Muscle of leg (tissue), 16 donors: ENCODE results near the gene ZFYVE21. TPM values are rescaled to one million over a fixed set of nuclear protein-coding genes. Genes with fewer than 3 reads are reported as not detected.

ENCODE experiments used
- DNase-seq: peaks from one replicate; pipeline ENCODE4 v3.0.0; 2013
- H3K27ac ChIP-seq: one replicate; pipeline ENCODE4 v1.5.1; 2013; ENCODE audit warnings: mild to moderate bottlenecking, low read length, control low read depth
- H3K27me3 ChIP-seq: one replicate; pipeline ENCODE4 v1.6.1; 2013; ENCODE audit warnings: low read length; ENCODE audit not compliant: control insufficient read depth, insufficient read depth
- H3K36me3 ChIP-seq: one replicate; pipeline ENCODE4 v1.6.1; 2013; ENCODE audit warnings: low read length; ENCODE audit not compliant: control insufficient read depth, insufficient read depth
- H3K4me1 ChIP-seq: one replicate; pipeline ENCODE4 v1.6.1; 2013; ENCODE audit warnings: low read length; ENCODE audit not compliant: control insufficient read depth, insufficient read depth
- H3K4me3 ChIP-seq: one replicate; pipeline ENCODE4 v1.5.1; 2013; ENCODE audit warnings: low read length, control low read depth
- H3K9me3 ChIP-seq: replicated peaks from 2 replicates; pipeline ENCODE4 v1.6.1; 2013; ENCODE audit warnings: low read depth, low read length; ENCODE audit not compliant: control insufficient read depth
- WGBS: methylation state at CpG from one replicate; pipeline ENCODE4 v1.1.5; 2013; ENCODE audit warnings: missing lambda C conversion rate; ENCODE audit not compliant: insufficient coverage; 5-methylcytosine and 5-hydroxymethylcytosine counted together
- long read RNA-seq, 11 donors: transcript quantifications; one replicate each; lab custom pipeline, GENCODE V29; 2026
- polyA plus RNA-seq, 8 donors: library from polyadenylated mRNA; unstranded; fragments of 120-200 nt; gene quantifications; one replicate each; pipeline versions ENCODE4 v1.2.1 to v1.2.3, GENCODE V29; 2013; ENCODE audit warnings: inconsistent platforms in 1 of 8, low replicate concordance in 1 of 8; ENCODE audit not compliant: insufficient read length in 8 of 8, insufficient read depth in 1 of 8
- total RNA-seq: library from RNA; stranded (reverse); fragments of 120-200 nt; gene quantifications from one replicate; pipeline ENCODE4 v1.2.4, GENCODE V29; 2013

ZFYVE21 gene
- total RNA-seq = 34.2 TPM
- polyA plus RNA-seq = 10 to 100 TPM; 33.6 to 46.4 (median 41.6) TPM
- long read RNA-seq, donor 1, transcript ZFYVE21-201 (8 exons, 1,521 nt) = minor isoform, 5 of 28 reads
- long read RNA-seq, donor 1, transcript ZFYVE21-202 (7 exons, 1,383 nt) = major isoform, 9 of 28 reads
- long read RNA-seq, donor 1, partial matches to known transcripts = 11 of 28 reads
- long read RNA-seq, donor 1, other reads (novel, unspliced or antisense) = 0 of 28 reads
- long read RNA-seq, donor 2, full-length matches to known transcripts = 2 of 2 reads
- long read RNA-seq, donor 2, partial matches to known transcripts = 0 of 2 reads
- long read RNA-seq, donor 2, other reads (novel, unspliced or antisense) = 0 of 2 reads
- long read RNA-seq, donor 3, transcript ZFYVE21-202 (7 exons, 1,383 nt) = major isoform, 14 of 39 reads
- long read RNA-seq, donor 3, transcript ZFYVE21-201 (8 exons, 1,521 nt) = minor isoform, 9 of 39 reads
- long read RNA-seq, donor 3, partial matches to known transcripts = 13 of 39 reads
- long read RNA-seq, donor 3, other reads (novel, unspliced or antisense) = 0 of 39 reads
- long read RNA-seq, donor 4, transcript ZFYVE21-202 (7 exons, 1,383 nt) = major isoform, 5 of 9 reads
- long read RNA-seq, donor 4, partial matches to known transcripts = 0 of 9 reads
- long read RNA-seq, donor 4, other reads (novel, unspliced or antisense) = 0 of 9 reads
- long read RNA-seq, donor 5, transcript ZFYVE21-202 (7 exons, 1,383 nt) = major isoform, 24 of 37 reads
- long read RNA-seq, donor 5, transcript ZFYVE21-201 (8 exons, 1,521 nt) = minor isoform, 11 of 37 reads
- long read RNA-seq, donor 5, partial matches to known transcripts = 0 of 37 reads
- long read RNA-seq, donor 5, other reads (novel, unspliced or antisense) = 0 of 37 reads
- long read RNA-seq, donor 6, transcript ZFYVE21-201 (8 exons, 1,521 nt) = minor isoform, 13 of 72 reads
- long read RNA-seq, donor 6, transcript ZFYVE21-202 (7 exons, 1,383 nt) = major isoform, 27 of 72 reads
- long read RNA-seq, donor 6, partial matches to known transcripts = 29 of 72 reads
- long read RNA-seq, donor 6, other reads (novel, unspliced or antisense) = 0 of 72 reads
- long read RNA-seq, donor 7, transcript ZFYVE21-202 (7 exons, 1,383 nt) = major isoform, 10 of 38 reads
- long read RNA-seq, donor 7, partial matches to known transcripts = 23 of 38 reads
- long read RNA-seq, donor 7, other reads (novel, unspliced or antisense) = 0 of 38 reads
- long read RNA-seq, donor 8, transcript ZFYVE21-202 (7 exons, 1,383 nt) = major isoform, 13 of 19 reads
- long read RNA-seq, donor 8, partial matches to known transcripts = 0 of 19 reads
- long read RNA-seq, donor 8, other reads (novel, unspliced or antisense) = 0 of 19 reads
- long read RNA-seq, donor 9, transcript ZFYVE21-202 (7 exons, 1,383 nt) = major isoform, 7 of 10 reads
- long read RNA-seq, donor 9, partial matches to known transcripts = 0 of 10 reads
- long read RNA-seq, donor 9, other reads (novel, unspliced or antisense) = 0 of 10 reads
- long read RNA-seq, donor 10, transcript ZFYVE21-202 (7 exons, 1,383 nt) = minor isoform, 9 of 31 reads
- long read RNA-seq, donor 10, transcript ZFYVE21-201 (8 exons, 1,521 nt) = major isoform, 17 of 31 reads
- long read RNA-seq, donor 10, partial matches to known transcripts = 0 of 31 reads
- long read RNA-seq, donor 10, other reads (novel, unspliced or antisense) = 0 of 31 reads
- long read RNA-seq, donor 11, transcript ZFYVE21-202 (7 exons, 1,383 nt) = major isoform, 10 of 20 reads
- long read RNA-seq, donor 11, transcript ZFYVE21-201 (8 exons, 1,521 nt) = minor isoform, 5 of 20 reads
- long read RNA-seq, donor 11, partial matches to known transcripts = 0 of 20 reads
- long read RNA-seq, donor 11, other reads (novel, unspliced or antisense) = 0 of 20 reads

GRCh38 chr14:103715052-103716000, at the start of gene ZFYVE21, which contains the start of gene XRCC3:
TSS of gene ZFYVE21 (plus strand) at chr14:103715810. CDS start at chr14:103715842, 32 bp downstream.
TSS of gene XRCC3 (minus strand) at chr14:103715451. CDS start at chr14:103711087, 4,364 bp downstream.
- peak; percentile 100 for DNase-seq
- WGBS = under 1% methylated on average over 121 of the region's 121 CpGs
- Histone ChIP-seq H3K4me1 (peaks cover 69% of the 10 kb centered on the region), H3K36me3 (peaks cover 11% of the 10 kb centered on the region), H3K4me3 (peak within 1 kb of the TSS; percentile 65), H3K27ac (peak within 1 kb of the TSS; percentile 77), H3K27me3 (no peaks in the 10 kb centered on the region), H3K9me3 (no peaks in the 10 kb centered on the region)

- Histone ChIP-seq H3K4me3 (no peak overlapping the region), H3K4me1 (no peaks in the 10 kb centered on the region), H3K36me3 (peaks cover 75% of the 10 kb centered on the region), H3K9me3 (no peaks in the 10 kb centered on the region), H3K27me3 (no peaks in the 10 kb centered on the region), H3K27ac (no peak overlapping the region)
- no CpG with 5 or more reads among the region's 4 CpGs for whole genome bisulfite sequencing
- no peak for DNase-seq
Measured at GRCh38 chr14:103667671-103668070, 47.9 kb upstream of the ZFYVE21 start.

- WGBS = 100% methylated on average over 1 of the region's 3 CpGs
- Histone ChIP-seq H3K27me3 (no peaks in the 10 kb centered on the region), H3K4me3 (no peak overlapping the region), H3K27ac (no peak overlapping the region), H3K9me3 (no peaks in the 10 kb centered on the region), H3K36me3 (peaks cover 75% of the 10 kb centered on the region), H3K4me1 (no peaks in the 10 kb centered on the region)
- DNase-seq = no peak
Measured at GRCh38 chr14:103668117-103668516, 47.5 kb upstream of the ZFYVE21 start.

DNA sequence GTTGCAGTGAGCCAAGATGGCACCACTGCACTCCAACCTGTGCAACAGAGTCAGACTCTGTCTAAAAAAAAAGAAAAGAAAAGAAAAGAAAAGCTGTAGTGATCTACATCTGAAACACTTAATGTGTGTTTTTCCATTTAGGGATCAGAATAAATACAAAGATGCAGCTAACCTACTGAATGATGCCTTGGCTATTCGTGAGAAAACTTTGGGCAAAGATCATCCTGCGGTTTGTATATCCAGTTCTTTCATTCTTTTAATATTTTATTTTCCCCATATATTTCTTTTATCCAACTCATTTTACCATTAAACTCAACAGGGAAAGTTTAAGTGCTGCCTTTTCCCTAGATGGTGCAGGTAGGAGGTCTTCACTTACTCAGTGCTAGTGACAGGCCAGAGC, 46.2 kb upstream of the ZFYVE21 start:
- Histone ChIP-seq H3K36me3 (peaks cover 78% of the 10 kb centered on the region), H3K4me1 (no peaks in the 10 kb centered on the region), H3K27ac (no peak overlapping the region), H3K27me3 (no peaks in the 10 kb centered on the region), H3K4me3 (no peak overlapping the region), H3K9me3 (no peaks in the 10 kb centered on the region)
- DNase-seq = no peak
- no CpG with 5 or more reads among the region's 2 CpGs for WGBS

GRCh38 chr14:103671911-103672310, 43.7 kb upstream of the ZFYVE21 start:
- WGBS = 97% methylated on average over 3 of the region's 4 CpGs
- no peak overlapping the region for H3K4me3 ChIP-seq
- no peaks in the 10 kb centered on the region for H3K27me3 ChIP-seq
- H3K9me3 ChIP-seq = no peaks in the 10 kb centered on the region
- no peaks in the 10 kb centered on the region for H3K4me1 ChIP-seq
- peaks cover 82% of the 10 kb centered on the region for H3K36me3 ChIP-seq
- no peak overlapping the region for H3K27ac ChIP-seq
- no peak for DNase-seq

DNA sequence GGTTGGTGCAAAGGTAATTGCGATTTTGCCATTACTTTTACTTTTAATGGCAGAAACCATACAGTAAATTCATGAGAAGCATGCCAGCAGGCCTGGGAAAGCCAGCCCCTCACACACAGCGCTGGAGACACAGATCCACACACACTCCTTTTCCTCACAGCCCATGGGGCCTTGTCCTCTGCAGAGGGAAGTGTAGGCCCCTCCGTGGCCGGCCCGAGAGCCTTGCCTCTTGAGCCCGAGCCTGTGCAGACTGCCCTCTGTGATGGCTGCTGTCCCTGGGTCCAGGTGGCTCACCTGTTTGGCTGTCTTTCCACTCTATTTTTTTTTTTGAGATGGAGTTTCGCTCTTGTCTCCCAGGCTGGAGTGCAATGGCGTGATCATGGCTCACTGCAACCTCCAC, 39.7 kb upstream of the ZFYVE21 start:
- Histone ChIP-seq H3K4me1 (no peaks in the 10 kb centered on the region), H3K4me3 (no peak overlapping the region), H3K36me3 (peaks cover 88% of the 10 kb centered on the region), H3K9me3 (no peaks in the 10 kb centered on the region), H3K27ac (no peak overlapping the region), H3K27me3 (no peaks in the 10 kb centered on the region)
- no peak for DNase-seq
- 90% methylated on average over 8 of the region's 8 CpGs for WGBS

DNA sequence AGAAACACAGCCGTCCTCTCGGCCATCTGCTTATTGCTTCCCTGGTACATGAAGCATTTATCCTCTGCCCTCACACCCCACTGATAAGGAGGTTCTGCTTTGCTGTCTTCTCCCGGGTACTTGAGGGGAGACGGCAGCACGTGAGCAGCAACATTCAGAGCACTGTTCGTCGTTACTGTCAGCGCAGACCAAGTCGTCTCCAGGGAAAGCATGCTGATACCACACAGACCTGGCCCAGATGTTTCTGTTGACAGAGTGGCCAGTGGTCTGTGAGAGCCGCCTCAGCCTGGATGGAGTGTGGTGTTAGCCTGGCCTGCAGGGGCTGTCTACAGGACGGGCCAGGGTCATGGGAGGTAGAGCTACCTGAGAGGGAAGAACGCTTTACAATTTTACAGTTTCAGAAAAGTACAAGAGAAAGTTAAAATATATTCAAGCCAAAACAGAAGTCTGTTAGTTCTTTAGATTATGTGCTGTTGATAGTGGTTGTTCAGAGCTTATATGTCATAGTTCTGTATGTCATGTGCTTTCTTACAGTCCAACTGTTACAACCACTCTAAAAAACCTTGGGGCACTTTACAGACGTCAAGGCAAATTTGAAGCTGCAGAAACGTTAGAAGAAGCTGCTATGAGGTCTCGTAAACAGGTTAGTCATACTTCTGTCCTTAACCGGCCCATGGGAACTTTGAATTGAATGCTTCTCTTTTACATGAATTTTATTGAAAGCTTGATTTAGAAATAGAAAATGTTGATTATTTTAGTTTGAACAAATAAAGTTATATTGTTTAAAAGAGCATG, 38.5 kb upstream of the ZFYVE21 start:
- DNase-seq = no peak

DNA sequence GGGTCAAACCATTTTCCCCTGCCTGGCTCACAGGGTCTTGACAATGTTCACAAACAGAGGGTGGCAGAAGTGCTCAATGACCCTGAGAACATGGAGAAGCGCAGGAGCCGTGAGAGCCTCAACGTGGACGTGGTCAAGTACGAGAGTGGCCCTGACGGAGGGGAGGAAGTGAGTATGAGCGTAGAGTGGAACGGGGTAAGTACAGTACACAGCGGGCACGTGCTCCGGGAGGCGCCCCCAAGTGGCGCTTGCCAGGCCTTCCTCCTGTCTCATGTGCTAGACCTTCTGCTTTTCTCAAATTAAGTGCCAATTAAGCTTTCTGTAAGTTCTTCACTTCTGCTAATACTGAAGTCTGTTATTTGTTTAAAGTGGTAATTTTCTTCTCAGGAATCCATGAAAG, 36.3 kb upstream of the ZFYVE21 start:
- no peak overlapping the region for H3K27ac ChIP-seq
- peak; percentile 53 for DNase-seq
- peaks cover 74% of the 10 kb centered on the region for H3K36me3 ChIP-seq
- no peaks in the 10 kb centered on the region for H3K27me3 ChIP-seq
- no peak overlapping the region for H3K4me3 ChIP-seq
- no peaks in the 10 kb centered on the region for H3K9me3 ChIP-seq
- WGBS = 70% methylated on average over 8 of the region's 13 CpGs
- H3K4me1 ChIP-seq = peaks cover 5% of the 10 kb centered on the region

More for the DNA sequence above, 38.5 kb upstream of the ZFYVE21 start:
- Histone ChIP-seq H3K4me1 (no peaks in the 10 kb centered on the region), H3K27ac (no peak overlapping the region), H3K36me3 (peaks cover 83% of the 10 kb centered on the region), H3K4me3 (no peak overlapping the region), H3K9me3 (no peaks in the 10 kb centered on the region), H3K27me3 (no peaks in the 10 kb centered on the region)
- 85% methylated on average over 12 of the region's 16 CpGs for whole genome bisulfite sequencing
